Fibroblast of upper back skin (primary cell): Measurements from ENCODE around the gene BCLAF1.
A peak's percentile ranks its signal among the peaks of the same experiment; 100 is the strongest.

ENCODE experiments used
- DNase-seq: peaks from one replicate; pipeline ENCODE4 v3.0.0-alpha.2; 2013

Gene BCLAF1, protein sequence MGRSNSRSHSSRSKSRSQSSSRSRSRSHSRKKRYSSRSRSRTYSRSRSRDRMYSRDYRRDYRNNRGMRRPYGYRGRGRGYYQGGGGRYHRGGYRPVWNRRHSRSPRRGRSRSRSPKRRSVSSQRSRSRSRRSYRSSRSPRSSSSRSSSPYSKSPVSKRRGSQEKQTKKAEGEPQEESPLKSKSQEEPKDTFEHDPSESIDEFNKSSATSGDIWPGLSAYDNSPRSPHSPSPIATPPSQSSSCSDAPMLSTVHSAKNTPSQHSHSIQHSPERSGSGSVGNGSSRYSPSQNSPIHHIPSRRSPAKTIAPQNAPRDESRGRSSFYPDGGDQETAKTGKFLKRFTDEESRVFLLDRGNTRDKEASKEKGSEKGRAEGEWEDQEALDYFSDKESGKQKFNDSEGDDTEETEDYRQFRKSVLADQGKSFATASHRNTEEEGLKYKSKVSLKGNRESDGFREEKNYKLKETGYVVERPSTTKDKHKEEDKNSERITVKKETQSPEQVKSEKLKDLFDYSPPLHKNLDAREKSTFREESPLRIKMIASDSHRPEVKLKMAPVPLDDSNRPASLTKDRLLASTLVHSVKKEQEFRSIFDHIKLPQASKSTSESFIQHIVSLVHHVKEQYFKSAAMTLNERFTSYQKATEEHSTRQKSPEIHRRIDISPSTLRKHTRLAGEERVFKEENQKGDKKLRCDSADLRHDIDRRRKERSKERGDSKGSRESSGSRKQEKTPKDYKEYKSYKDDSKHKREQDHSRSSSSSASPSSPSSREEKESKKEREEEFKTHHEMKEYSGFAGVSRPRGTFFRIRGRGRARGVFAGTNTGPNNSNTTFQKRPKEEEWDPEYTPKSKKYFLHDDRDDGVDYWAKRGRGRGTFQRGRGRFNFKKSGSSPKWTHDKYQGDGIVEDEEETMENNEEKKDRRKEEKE

DNA sequence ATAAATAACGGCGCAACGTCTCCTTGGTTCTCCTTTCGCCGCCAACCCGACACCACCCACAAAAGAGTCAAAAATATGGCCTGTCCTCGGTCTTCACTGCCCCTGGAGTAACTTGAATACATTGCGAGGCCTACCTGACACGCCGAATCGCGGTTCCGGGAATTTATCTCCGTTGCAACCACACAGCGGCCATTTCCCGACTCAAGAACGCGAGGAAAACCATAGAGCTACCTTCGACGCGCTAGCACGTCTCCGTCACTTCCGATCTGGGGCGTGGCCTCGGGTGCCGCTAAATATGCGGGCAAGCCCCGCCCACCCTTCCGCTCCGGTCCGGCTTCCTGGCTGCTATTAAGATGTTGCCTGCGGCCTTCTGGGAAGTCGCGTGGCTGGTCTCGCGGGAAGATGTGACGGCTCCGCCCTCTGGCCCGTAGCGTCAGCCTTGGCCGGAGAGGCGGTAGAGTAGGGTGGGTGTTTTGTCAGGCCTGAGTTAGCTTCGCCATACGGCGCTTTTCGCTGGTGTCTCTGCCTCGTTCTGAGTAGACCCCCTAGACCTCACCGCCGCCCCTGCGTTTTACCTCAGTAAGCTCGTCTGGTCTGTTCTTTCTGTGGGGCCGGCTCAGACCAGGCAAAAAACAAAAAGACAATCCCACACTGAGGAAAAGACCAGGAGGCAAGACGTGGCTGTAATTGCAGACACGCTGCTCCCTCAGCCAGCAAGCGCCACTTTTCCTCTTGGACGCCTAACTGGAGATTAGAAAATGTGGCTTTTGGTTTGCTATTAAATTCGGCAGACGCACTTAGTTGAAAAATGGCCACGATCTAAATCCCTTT, at the start of gene BCLAF1:
Gene BCLAF1, minus strand, starts transcription at position 268 of the 831 bp plus-strand sequence. CDS start 9,980 bp downstream, outside the sequence.
- DNase-seq, result peak; percentile 99

DNA sequence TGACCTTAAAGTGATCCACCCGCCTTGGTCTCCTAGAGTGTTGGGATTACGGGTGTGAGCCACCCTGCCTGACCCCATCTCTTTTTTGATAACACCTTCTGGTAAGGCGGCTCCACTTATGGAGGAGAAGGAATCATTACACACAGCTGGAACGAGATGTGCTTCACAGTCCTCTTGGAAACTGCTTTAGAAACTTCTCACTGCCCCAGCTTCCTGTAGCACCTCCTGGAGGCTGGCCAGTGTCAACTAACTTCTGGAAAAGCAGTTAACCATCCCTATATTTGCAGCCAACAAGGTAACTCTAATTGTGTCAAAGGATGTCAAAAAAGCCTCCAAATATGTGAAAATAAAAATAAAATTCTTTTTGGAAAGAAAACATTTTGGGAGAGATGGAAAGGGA, 48.8 kb upstream of the BCLAF1 start:
- no peak for DNase-seq

DNA sequence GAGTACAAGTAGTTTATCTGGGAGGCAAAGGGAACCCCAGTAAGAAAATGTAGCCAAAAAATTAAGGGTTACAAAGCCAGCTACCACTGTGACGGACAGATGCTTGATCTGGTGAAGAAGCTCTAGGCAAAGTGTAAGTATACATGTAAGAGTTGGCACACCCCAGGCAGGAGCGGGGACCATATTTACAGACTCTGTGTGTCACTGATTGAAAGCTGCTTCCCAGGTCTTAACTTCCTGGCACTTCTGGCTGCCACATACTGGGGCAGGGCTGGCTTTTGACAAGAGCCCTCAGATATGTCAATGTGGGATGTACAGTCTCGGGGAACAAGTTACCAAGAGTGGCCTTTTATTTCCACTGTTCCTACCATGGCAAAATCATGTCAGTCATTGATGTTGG, 48.0 kb upstream of the BCLAF1 start:
- DNase-seq, result no peak

DNA sequence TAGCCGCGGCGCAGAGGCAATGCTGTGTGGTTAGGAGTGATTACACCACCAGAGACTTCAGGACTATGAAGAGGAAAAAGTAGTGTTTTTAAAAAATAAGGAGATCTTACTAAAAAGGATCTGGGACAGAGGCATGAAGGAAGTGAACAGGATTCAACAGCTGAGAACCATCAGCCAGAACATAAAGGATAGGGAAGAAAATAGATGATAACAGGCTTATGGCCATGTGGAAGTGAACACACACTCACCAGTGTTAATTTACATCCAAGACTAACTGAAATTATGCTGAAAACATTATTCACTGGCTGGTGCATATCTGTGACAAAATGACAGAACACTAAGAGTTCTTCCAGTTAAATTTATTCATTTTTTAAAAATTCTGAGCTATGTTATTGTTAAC, 47.5 kb upstream of the BCLAF1 start:
- DNase-seq, result no peak

DNA sequence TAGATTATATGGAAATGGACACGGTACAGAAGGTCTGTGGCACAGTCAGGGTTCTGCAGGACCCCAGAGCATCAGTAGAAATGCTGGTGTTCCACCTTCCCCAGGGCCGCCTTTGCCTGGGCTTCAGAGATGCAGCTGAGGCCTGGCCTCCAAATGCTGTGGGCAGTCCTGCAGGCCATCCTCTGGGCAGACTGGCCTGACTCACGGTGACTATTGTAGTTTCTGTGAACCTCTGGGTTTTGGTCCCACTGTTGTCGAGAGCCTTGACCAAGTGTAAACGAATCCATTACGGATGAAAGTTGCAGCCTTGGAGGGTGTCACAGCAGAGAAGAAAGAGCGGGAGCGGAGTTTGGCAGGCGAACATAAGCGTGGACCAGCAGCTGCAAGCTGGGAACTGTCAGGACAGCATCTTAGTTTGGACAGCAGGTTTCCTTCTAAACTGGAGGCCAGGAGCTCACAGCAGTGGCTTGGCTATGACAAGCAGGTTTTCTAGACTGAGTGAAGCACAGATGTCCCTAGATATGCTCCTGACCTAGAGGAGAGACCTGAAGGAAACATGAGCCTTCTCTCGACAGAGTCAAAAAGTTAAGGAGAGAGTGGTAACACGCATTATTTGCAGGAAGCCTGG, 46.2 kb upstream of the BCLAF1 start:
- DNase-seq, result no peak

DNA sequence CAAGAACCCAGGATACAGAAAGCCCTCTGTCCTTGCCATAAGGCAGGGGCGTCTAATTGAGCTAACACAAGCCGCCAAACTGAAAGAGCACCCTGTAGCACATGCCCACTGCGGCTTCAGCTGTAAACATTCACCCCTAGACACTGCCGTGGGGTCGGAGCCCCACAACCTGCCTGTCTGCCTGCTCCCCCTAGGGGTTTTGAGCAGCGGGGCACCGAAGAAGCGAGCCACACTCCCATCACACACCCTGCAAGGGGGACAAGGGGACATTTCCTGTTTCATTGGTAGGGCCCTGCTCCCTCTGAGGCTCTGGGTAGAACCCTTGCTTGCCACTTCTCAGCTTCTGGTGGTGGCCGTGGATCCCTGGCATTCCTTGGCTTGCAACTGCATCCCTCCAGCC, 45.2 kb upstream of the BCLAF1 start:
- DNase-seq, result no peak

DNA sequence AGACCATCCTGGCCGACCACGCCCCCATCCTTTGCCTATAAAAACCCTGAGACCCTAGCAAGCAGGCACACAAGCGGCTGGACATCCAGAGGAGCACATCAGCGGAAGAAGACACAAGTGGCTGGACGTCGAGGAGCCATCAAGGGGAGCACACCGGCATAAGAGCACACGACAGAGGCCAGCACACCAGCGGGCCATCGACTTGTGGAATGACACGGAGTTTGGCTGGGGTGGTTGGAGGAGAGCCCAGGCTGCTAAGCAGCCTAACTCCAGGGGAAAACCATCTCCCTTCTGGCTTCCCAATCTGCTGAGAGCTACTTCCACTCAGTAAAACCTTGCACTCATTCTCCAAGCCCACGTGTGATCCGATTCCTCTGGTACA, 44.8 kb upstream of the BCLAF1 start:
- no peak for DNase-seq

DNA sequence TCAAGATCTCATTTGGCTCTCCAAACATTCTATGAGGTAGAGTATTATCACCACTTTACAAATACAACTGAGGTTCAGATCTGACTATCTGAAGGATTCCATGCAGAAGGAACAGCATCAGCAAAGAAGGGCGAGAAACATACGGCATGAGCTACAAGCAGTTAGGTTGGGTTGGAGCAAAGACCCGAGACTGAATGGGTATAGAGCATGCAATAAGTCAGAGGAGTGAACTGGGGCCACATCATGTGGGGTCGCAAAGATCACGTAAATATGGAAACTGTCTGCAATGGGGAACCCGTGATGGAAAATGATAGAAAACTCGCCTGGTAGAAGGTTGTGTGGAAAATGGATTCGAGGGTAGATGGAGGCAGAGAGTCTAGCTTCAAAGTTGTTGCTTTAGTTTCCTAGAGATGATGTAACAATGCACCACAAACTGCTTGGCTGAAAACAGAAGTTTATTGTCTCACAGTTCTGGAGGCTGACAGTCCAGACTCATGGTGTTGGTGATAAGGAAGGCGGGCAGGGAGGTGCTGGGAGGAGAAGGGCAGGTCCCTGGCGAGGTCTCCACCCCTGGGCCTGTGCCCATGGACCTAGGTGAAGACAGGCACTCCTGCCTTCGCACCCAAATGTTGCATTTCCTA, 44.3 kb upstream of the BCLAF1 start:
- DNase-seq, result no peak

DNA sequence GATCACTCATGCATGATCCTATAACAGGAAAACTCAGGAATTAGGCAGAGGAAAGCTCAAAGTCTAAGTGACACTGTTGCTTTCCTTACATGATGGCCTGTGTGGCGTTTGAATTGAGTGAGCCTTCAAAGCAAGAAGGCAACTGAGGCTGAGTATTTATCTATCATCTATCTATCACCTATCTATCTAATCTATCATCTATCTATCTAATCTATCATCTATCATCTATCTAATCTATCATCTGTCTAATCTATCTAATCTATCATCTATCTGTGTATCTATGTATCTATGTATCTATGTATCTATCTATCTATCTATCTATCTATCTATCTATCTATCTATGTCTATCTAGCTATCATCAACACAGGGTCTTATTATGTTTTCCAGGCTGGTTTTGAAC, 41.8 kb upstream of the BCLAF1 start:
- DNase-seq, result no peak

DNA sequence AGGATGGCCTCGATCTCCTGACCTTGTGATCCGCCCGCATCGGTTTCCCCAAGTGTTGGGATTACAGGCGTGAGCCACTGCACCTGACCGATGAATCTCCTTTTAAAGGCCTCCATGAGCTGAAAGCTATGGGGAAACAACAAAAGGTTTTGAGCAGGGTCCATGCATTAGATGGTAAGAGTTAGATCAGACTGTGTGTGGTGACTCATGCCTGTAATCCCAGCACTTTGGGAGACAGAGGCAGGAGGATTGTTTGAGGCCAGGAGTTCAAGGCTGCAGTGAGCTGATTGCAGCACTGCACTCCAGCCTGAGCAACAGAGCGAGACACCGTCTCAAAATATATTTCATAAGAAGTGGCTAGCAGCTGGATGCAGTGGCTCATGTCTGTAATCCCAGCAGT, 41.0 kb upstream of the BCLAF1 start:
- no peak for DNase-seq

DNA sequence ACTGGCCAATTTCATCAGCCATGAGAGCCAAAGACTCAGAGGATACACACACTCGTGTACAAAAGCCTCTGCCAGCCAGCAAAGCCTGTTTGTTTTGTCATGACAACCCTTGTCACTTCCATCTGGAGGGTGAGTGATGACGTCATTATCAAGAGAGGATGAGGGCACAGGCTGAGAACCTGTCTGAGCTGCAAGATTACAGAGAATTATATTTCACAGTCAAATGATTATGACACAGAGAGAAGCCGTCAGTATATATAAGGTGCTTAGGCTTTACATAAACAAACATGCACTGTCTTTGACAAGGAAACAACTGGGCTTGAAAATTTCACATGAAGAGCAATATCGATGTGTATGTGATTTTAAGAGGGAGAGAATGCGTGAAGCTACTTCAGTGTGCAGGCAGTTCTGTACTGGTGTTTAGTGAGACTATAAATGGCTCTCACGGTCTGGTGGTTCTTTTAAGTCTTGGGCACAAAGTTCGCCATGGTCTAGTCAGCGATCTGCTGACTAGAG, 36.5 kb upstream of the BCLAF1 start:
- no peak for DNase-seq

DNA sequence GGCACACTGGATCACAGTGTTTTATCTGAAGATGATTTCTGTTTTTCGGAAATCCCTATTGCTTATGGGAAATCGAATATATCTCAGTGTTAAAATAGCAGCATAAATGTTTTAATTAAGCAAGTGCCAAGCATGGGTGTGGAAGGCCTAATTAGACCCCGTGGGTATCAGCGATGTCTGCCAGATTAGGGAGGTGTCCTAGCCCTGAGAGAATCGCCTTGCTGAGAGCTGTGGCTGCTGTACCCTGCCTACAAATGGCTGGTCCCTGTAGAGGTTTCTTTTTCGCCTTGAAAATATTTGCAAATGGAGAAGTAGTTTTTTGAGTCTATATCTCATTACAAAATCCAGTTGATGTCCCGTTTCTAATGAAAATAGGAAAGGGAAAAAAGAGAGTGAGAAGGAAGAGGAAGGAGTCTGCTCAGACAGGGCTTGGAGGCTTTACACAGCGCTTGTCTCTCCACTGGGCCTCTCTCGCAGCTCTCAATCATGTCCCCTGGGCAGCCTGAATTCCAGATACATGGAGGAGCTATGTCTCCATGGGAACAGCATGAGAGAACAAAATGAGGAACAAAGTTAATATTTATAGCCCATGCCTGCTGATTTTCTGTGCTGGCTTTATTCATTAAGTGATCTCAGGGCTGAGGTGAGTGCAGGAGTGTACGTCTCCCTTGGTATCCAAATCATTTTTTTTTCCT, 35.2 kb upstream of the BCLAF1 start:
- peak; percentile 19 for DNase-seq

DNA sequence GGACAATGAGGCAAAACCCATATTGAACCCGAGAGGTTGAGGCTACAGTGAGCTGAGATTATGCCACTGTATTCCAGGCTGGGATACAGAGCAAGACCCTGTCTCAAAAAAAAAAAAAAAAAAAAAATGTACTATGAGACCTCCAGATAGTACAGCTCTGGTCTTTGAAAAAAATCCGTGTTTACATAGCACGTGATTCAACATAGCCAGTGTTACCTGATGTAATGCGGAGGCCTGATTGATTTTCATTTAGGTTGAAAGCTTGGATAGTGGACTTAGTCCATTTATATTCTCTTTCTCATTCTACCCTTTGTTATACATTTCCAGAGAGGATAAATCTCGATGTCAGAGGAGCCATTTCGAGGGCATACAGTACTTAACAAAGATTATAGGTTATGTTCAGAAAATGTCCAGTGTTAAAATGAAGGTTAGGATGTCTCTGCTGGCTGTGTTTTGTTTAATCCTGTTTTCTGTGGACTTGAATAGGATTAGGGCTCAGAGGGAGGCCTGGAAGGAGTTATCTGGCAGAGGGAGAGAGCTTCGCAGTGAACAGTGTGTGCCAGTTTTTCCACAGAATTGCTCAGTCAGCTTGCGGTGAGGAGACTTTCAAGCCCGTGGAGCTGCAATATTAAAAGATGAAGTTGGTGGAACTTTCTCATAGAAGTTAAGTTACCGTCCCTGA, 33.9 kb upstream of the BCLAF1 start:
- peak; percentile 24 for DNase-seq

DNA sequence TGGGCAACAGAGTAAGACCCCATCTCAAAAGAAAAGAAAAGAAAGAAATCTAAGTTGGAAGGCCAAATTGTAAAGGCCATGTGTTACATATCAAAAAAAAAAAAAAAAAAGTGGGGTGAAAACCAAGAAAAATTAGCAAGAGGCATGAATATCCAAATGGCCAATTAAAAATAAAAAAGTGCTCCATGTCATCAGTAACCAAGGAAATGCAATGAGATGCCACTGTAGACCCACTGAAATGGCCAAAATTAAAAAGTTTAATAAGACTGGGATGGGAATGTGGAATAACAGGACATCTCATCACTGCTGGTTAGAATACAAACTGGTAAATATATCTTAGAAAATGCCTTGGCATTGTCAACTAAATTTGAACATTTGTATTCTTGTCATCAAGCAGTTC, 30.1 kb upstream of the BCLAF1 start:
- DNase-seq, result no peak

DNA sequence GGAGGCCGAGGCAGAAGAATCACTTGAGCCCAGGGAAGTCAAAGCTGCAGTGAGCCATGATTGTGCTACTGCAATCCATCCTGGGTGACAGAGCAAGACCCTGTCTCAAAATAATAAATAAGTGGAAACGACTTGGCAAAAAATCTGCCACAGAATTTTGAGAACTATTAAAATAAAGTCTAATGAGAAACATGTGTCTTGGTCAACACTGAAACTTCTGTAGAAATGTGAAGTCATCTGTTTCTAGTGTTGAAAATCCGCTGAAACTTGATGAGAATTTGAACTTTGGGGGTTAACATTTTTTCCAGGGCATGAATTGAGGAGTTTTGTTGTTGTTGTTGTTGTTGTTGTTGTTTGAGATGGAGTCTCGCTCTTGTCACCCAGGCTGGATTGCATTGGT, 29.0 kb upstream of the BCLAF1 start:
- DNase-seq, result peak; percentile 19

DNA sequence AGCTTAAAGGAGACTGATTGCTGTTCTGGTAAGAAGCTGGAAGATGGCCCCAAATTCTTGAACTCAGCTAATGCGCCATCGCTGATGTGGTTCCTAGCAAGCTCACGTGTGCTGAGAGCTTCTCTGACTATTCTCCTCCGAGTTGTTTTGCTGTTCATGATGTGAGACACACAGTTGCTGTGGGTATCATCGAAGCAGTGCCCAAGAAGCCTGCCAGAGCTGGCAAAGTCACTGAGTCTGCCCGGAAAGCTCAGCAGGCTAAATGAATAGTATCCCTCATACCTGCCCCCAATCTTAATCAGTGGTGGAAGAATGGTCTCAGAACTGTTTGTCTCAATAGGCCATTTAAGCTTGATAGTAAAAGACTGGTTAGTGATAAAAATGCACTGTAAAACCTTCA, 28.3 kb upstream of the BCLAF1 start:
- no peak for DNase-seq

DNA sequence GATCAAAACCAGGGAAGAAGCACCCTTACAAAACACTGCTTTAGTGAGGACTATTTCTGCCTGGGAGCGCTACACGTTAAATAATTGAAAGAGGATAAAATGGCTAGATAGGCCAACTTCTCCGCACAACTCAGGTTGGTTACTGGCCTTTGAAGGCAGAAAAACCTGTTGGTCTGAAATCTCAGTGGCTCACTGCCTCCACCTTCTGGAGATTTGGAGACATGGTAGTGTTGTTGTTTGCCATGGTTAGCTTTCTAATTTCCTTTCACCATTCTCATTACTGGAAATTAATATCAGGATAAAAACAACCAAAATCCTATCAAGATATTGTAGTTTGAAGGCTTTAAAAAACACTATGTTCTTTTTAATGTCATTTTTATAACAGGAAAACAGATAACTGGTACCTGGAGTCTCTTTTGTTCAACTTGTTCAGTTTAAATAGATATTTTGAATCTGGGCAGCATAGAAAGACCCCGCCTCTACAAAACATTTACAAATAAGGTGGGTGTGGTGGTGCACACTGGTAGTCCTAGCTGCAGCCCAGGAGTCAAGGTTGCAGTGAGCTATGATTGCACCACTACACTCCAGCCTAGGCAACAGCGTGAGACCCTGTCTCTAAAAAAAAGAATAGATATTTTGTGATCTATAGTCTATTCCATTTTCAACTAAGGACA, 27.5 kb upstream of the BCLAF1 start:
- DNase-seq, result peak; percentile 62

DNA sequence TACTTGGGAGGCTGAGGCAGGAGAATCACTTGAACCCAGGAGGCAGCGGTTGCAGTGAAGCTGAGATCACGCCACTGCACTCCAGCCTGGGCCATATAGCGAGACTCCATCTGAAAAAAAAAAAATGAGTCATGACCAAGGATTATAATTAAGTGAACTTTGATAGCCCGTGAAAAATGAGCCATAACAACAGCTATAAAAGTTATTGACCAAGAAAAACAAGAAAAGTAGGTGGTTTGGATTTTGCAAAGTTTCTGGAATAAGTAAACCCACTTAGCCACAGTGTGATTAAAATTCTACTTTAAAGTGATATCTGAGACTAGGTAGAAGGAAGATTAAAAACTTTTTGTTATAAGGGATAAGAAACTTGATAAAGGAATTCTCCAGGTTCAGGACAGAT, 25.9 kb upstream of the BCLAF1 start:
- no peak for DNase-seq

DNA sequence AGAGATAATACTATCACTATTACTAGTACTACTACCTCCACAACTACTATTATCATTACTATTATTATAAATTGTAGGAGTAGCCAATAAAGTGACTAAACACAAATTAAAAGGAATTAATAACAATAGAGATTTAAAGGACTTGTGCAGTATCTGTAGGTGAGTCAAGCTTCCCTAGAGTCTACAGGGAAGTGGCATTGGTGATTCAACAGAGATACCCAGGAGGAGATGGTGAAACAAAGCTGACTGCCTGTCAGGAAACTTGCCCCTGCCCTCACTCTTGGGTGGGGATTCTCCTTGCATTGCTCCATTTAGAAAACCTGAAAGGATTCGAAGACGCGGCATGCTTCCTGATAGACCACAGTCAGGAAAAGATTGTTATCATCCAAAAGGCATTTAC, 23.3 kb upstream of the BCLAF1 start:
- DNase-seq, result no peak

DNA sequence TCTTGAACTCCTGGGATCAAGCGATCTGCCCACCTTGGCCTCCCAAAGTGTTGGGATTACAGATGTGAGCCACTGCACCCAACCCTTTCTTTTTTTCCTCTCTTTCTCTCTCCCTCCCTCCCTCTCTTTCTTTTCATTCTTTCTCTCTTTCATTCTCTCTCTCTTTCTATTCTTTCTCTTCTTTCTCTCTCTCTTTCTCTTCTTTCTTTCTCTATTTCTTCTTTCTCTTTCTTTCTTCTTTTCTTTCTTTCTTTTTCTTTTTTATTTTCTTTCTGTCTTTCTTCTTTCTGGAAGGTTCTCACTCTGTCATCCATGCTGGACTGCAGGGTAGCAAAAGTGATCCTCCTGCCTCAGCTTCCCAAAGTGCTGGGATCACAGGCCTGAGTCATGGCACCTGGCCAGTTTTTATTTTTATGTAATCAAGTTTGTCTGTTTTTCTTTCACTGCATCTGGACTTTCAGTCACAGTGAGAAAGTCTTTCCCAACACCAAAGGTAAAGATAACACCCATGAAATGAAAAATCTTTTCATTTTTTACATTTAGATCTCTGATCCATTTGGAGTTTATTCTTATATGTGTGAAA, 20.2 kb upstream of the BCLAF1 start:
- DNase-seq, result no peak
